Spleen (tissue), 11 donors: Measurements from ENCODE around the gene MPP2. TPM values are rescaled to one million over a fixed set of nuclear protein-coding genes. Genes with fewer than 3 reads are reported as not detected.
A peak's percentile ranks its signal among the peaks of the same experiment; 100 is the strongest.

Source experiments
- DNase-seq: peaks from one replicate; pipeline ENCODE4 v3.0.0-alpha.2; 2020
- H3K27ac ChIP-seq, 8 donors: fragments of 200-600 bp; sonication (generic) in 7 of 8; 1 replicate in 4 of 8; 2 replicates in 4 of 8; pipeline versions ENCODE4 v1.5.0 to v1.8.0; 2016 to 2021; ENCODE audit warnings: inconsistent platforms in 4 of 8, mild to moderate bottlenecking in 4 of 8, moderate library complexity in 1 of 8
- H3K27me3 ChIP-seq, 7 donors: fragments of 200-600 bp; sonication (generic) in 6 of 7; replicated peaks in 1 of 7; 1 replicate in 4 of 7; 2 replicates in 3 of 7; pipeline versions ENCODE4 v1.5.0 to v1.8.0; 2016 to 2021; ENCODE audit warnings: inconsistent platforms in 3 of 7, mild to moderate bottlenecking in 1 of 7
- H3K36me3 ChIP-seq, 6 donors: fragments of 200-600 bp; sonication (generic) in 5 of 6; 1 replicate in 4 of 6; 2 replicates in 2 of 6; pipeline versions ENCODE4 v1.5.0 to v1.8.0; 2016 to 2021; ENCODE audit warnings: inconsistent platforms in 2 of 6
- H3K4me1 ChIP-seq, 6 donors: fragments of 200-600 bp; sonication (generic) in 5 of 6; 1 replicate in 3 of 6; 2 replicates in 3 of 6; pipeline versions ENCODE4 v1.5.0 to v1.8.0; 2016 to 2021; ENCODE audit warnings: inconsistent platforms in 3 of 6
- H3K4me3 ChIP-seq, 8 donors: fragments of 200-600 bp; sonication (generic) in 7 of 8; 1 replicate in 4 of 8; 2 replicates in 4 of 8; pipeline versions ENCODE4 v1.5.0 to v1.8.0; 2016 to 2021; ENCODE audit warnings: inconsistent platforms in 4 of 8, mild to moderate bottlenecking in 4 of 8, moderate library complexity in 2 of 8
- H3K9me3 ChIP-seq, 8 donors: fragments of 200-600 bp; sonication (generic) in 7 of 8; 1 replicate in 4 of 8; 2 replicates in 4 of 8; pipeline versions ENCODE4 v1.5.0 to v1.8.0; 2016 to 2021; ENCODE audit warnings: inconsistent platforms in 4 of 8
- POLR2A ChIP-seq, 3 donors: fragments of 450-650 bp; IDR thresholded peaks; one replicate each; pipeline ENCODE4 v1.5.1; 2017; ENCODE audit warnings: antibody characterized with exemption in 3 of 3, mild to moderate bottlenecking in 1 of 3
- POLR2AphosphoS5 ChIP-seq, 3 donors: sonication (generic); formaldehyde crosslinking; IDR thresholded peaks; one replicate each; pipeline ENCODE4 v1.5.1; 2017; ENCODE audit warnings: antibody characterized with exemption in 3 of 3
- WGBS, 5 donors: extraction: QIAGEN DNeasy Blood & Tissue Kit in 3 of 5; methylation state at CpG; one replicate each; pipeline versions ENCODE4 v1.1.5 to v1.1.7; 2013 to 2018; 5-methylcytosine and 5-hydroxymethylcytosine counted together
- intact Hi-C: fragments of 100-400 bp; cut with DNase I; formaldehyde crosslinking; loops from one replicate; pipeline ENCODE4 v1.15.0; 2023; ENCODE audit warnings: low total_unique reads
- polyA plus RNA-seq, 3 donors: library from polyadenylated mRNA; stranded (reverse); fragments of 200-250 nt; gene quantifications; one replicate each; pipeline ENCODE4 v1.2.1, GENCODE V29; 2013
- total RNA-seq, 7 donors: library from RNA; depleted of rRNA in 3 of 7; stranded (reverse); fragments of >200 nt in 3 of 7; fragmentation: NEBNext Ultra II Directional in 4 of 7; extraction: Animal tissue kit (Norgen Biotek cat#: 25700) in 4 of 7; gene quantifications; one replicate each; pipeline versions ENCODE4 v1.1.0 to v1.2.1, GENCODE V29; 2016 to 2021
- TF ChIP-seq, protein P1 (sequence below), 11 experiments: fragments of 200-600 bp in 7 of 11; fragments of 450-650 bp in 4 of 11; sonication (generic) in 4 of 11; IDR thresholded peaks in 8 of 11; conservative IDR thresholded peaks in 3 of 11; 1 replicate in 7 of 11; 2 replicates in 4 of 11; pipeline versions ENCODE4 v1.4.0 to v1.8.0; 2016 to 2021; ENCODE audit warnings: antibody characterized with exemption in 11 of 11, inconsistent platforms in 4 of 11, mild to moderate bottlenecking in 1 of 11
- donor health status: healthy with polysubstance abuse.
- donor health status: DM: no; HTN: no; CAD: no; lungs with moderate emphysema.
- donor health status: DM: no; HTN: no; CAD: no.
- donor health status: Bipolar disorder and iron deficiency.
- donor health status: healthy.
- donor health status: DM: no; HTN: no; CAD: no.
- donor health status: DM: yes; HTN: yes; CAD: no.

MPP2 gene
- total and polyA plus RNA-seq, 10 donors, result 0.13 to 2.4 (median 0.92) TPM

DNA sequence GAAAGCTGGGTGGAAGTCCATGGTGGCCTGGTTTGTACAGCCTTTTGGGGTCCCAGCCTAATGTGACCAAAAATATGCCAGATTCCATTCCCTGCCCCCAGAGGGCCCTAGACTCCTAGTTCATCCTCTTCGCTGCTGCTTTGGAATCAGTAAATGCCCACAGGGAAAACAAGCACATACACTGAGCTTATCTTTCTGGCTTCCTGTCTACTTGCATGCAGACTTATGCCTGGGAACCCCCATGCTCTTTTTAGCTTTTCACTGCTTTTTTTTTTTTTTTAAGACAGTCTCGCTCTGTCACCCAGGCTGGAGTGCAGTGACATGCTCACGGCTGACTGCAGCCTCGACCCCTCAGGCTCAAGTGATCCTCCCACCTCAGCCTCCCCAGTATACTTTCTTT is 66.5 kb downstream of the MPP2 start:
- intact Hi-C loops, result loop anchor here (10.0 kb wide), 1 partner anchor 146 kb away; no protein-coding TSS in a partner anchor
- no peak for DNase-seq
- H3K27ac ChIP-seq, result peak overlapping the region in 2 of 8 donors; percentile 19 to 27
- H3K4me1 ChIP-seq, result peaks cover 0 to 24% (median 23%) of the 10 kb centered on the region in 6 donors
- no peak overlapping the region for H3K4me3 ChIP-seq
- H3K36me3 ChIP-seq, result no peaks in the 10 kb centered on the region
- H3K27me3 ChIP-seq, result peaks cover 0 to 18% (median 0%) of the 10 kb centered on the region in 7 donors
- no peaks in the 10 kb centered on the region for H3K9me3 ChIP-seq
- WGBS, 5 donors, result 36 to 60% (median 51%) methylated on average over 4 of the region's 4 CpGs
- no peak for TF ChIP-seq POLR2AphosphoS5 (IDR thresholded peaks at IDR 0.05)
- TF ChIP-seq, protein P1, sequence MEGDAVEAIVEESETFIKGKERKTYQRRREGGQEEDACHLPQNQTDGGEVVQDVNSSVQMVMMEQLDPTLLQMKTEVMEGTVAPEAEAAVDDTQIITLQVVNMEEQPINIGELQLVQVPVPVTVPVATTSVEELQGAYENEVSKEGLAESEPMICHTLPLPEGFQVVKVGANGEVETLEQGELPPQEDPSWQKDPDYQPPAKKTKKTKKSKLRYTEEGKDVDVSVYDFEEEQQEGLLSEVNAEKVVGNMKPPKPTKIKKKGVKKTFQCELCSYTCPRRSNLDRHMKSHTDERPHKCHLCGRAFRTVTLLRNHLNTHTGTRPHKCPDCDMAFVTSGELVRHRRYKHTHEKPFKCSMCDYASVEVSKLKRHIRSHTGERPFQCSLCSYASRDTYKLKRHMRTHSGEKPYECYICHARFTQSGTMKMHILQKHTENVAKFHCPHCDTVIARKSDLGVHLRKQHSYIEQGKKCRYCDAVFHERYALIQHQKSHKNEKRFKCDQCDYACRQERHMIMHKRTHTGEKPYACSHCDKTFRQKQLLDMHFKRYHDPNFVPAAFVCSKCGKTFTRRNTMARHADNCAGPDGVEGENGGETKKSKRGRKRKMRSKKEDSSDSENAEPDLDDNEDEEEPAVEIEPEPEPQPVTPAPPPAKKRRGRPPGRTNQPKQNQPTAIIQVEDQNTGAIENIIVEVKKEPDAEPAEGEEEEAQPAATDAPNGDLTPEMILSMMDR (IDR thresholded peaks at IDR 0.05 in 8 of 11, conservative IDR thresholded peaks at IDR 0.05 in 3 of 11), result peak in 5 of 11 experiments; percentile 8 to 25 (median 12)
- TF ChIP-seq POLR2A (IDR thresholded peaks at IDR 0.05), result no peak

DNA sequence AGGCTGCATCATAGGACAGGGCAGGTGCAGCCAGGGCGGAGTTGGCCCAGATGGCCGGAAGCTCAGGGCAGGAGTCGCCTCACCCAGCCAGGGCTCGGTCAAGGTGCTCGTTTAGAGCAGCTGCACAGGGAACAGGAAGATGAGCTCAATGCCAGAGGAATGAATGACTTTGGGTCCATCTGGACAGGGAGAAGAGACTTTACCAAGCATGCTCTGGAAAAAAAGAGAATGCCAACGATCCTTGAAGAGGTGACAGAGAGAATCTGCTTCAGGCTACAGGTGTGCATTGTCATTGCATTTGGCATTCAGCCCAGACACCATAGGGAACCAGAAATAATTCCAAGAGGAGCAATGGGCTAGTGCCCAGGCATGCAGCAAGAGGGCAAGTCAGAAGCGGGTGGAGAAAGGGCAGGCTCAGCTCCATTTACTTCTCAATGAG is 67.6 kb downstream of the MPP2 start:
- 42 to 73% (median 54%) methylated on average over 7 of the region's 7 CpGs for WGBS, 5 donors
- Histone ChIP-seq H3K27ac (no peak overlapping the region), H3K4me3 (no peak overlapping the region), H3K4me1 (peaks cover 0 to 23% (median 23%) of the 10 kb centered on the region in 6 donors), H3K27me3 (peaks cover 0 to 21% (median 0%) of the 10 kb centered on the region in 7 donors), H3K36me3 (no peaks in the 10 kb centered on the region), H3K9me3 (no peaks in the 10 kb centered on the region)
- DNase-seq, result peak; percentile 69
- intact Hi-C loops, result loop anchor here (10.0 kb wide), 1 partner anchor 145 kb away; no protein-coding TSS in a partner anchor
- TF ChIP-seq POLR2AphosphoS5 (IDR thresholded peaks at IDR 0.05), result peak; percentile 51 to 75 (median 61)
- TF ChIP-seq, protein P1 (IDR thresholded peaks at IDR 0.05 in 8 of 11, conservative IDR thresholded peaks at IDR 0.05 in 3 of 11), result no peak

DNA sequence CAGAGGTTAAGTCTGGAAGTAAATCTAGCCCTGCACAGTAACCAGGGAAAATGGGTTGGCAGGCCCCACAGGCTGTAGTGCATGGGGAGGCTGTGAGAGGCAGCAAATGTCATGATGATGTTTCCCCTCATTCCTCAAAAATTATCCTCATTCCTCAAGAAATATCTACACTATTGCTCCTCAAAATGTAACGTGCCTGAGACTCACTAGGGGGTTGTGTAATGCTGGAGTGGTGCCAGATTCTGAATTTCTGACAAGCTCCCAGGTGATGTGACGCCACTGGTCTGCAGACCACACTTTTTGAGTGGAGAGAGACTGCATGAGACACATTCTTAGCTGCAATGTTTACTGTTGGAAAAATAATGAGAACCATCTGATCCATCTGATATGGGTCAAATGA is 73.2 kb downstream of the MPP2 start:
- Histone ChIP-seq H3K4me3 (peak overlapping the region in 1 of 8 donors; percentile 78), H3K27me3 (peaks cover 0 to 42% (median 17%) of the 10 kb centered on the region in 7 donors), H3K4me1 (peaks cover 7 to 33% (median 22%) of the 10 kb centered on the region in 6 donors), H3K36me3 (peaks cover 0 to 7% (median 0%) of the 10 kb centered on the region in 6 donors), H3K9me3 (no peaks in the 10 kb centered on the region), H3K27ac (no peak overlapping the region)
- WGBS, 5 donors, result 47 to 63% (median 58%) methylated on average over 2 of the region's 2 CpGs
- intact Hi-C loops, result no loop called here
- TF ChIP-seq, protein P1 (IDR thresholded peaks at IDR 0.05 in 8 of 11, conservative IDR thresholded peaks at IDR 0.05 in 3 of 11), result no peak
- TF ChIP-seq POLR2AphosphoS5 (IDR thresholded peaks at IDR 0.05) (no peak), POLR2A (IDR thresholded peaks at IDR 0.05) (no peak)
- no peak for DNase-seq

DNA sequence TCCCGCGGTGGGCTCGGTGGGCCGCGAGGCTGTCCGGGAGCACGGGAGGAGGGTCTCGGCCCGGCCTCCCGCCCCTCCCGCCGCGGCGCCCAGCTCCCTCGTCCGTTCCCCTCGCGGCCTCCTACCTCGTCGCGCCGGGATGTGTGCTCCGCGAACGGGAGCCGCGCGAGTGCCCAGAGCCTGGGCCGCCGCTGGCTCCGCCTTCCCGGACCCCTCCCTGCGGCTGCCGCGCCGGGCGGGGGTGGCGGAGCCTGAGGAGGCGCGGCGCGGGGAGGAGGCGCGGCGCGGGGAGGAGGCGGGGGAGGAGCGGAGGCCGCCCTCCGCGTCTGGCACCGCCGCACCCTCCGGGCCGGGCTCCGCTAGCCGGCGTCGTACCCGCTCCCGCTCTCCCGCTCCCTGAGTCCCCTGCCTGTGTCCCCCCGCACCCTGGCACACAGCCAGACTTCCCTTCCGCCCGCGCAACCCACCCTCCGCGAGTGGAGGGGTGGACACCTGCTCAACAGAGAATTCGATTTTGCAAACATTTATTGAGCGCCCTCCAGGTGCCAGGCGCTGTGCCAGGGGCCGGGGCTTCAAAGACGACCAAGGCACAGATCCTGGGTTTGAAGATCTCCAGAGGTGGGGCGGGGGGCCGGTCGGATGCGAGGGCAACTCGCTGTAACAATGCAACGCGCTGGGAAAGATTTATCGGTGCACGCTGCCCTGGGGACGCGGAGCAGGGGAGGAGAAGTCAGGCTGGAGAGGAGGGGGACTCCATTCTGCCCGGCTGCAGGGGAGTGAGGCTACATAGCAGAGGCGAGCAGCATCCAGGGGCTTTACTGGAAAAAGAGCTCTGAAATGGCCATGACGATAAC is 74.1 kb downstream of the MPP2 start, which contains the start of gene MPP3:
TSS of gene MPP3 (minus strand) at position 171 of the 854 bp plus-strand sequence. CDS start 1,240 bp downstream, outside the sequence.
- intact Hi-C loops, result no loop called here
- H3K27ac ChIP-seq, result peak within 1 kb of the TSS in 5 of 8 donors; percentile 8 to 69 (median 47)

More for the DNA sequence above, 74.1 kb downstream of the MPP2 start, which contains the start of gene MPP3:
- peaks cover 0 to 7% (median 0%) of the 10 kb centered on the region in 6 donors for H3K36me3 ChIP-seq
- no peaks in the 10 kb centered on the region for H3K9me3 ChIP-seq
- TF ChIP-seq, protein P1 (IDR thresholded peaks at IDR 0.05 in 8 of 11, conservative IDR thresholded peaks at IDR 0.05 in 3 of 11), result no peak
- peak; percentile 58 to 73 (median 72) for TF ChIP-seq POLR2AphosphoS5 (IDR thresholded peaks at IDR 0.05)
- peak within 1 kb of the TSS; percentile 41 to 78 (median 54) for H3K4me3 ChIP-seq
- DNase-seq, result peak; percentile 79
- peaks cover 0 to 42% (median 17%) of the 10 kb centered on the region in 7 donors for H3K27me3 ChIP-seq
- WGBS, 5 donors, result 2 to 10% (median 4%) methylated on average over 17 to 86 of the region's 87 CpGs
- H3K4me1 ChIP-seq, result peaks cover 7 to 40% (median 22%) of the 10 kb centered on the region in 6 donors
